H1 (cell line): Measurements from ENCODE around the gene LRRC55. TPM values are rescaled to one million over a fixed set of nuclear protein-coding genes. Genes with fewer than 3 reads are reported as not detected.
A peak's percentile ranks its signal among the peaks of the same experiment; 100 is the strongest.

ENCODE experiments used
- CTCF ChIA-PET: fragments of 300-600 bp; sonication (Branson Sonifier 250); formaldehyde crosslinking; loops from one replicate; lab custom pipeline; 2021; ENCODE audit not compliant: partially characterized antibody; lab: Charles Lee
- POLR2A ChIA-PET: fragments of 300-600 bp; sonication (Branson Sonifier 250); formaldehyde crosslinking; loops from one replicate; lab custom pipeline; 2021; ENCODE audit warnings: inconsistent platforms; ENCODE audit not compliant: partially characterized antibody; lab: Charles Lee
- DNase-seq, 2 experiments: peaks; one replicate each; pipeline versions ENCODE4 v3.0.0 to v3.0.0-alpha.2; 2010 to 2022; ENCODE audit warnings: low spot score in 2 of 2, low read depth in 1 of 2, mixed read lengths in 1 of 2
- FAIRE-seq: peaks from 2 replicates; lab custom pipeline; 2011; peaks lifted over from hg19 to GRCh38; lab: Jason Lieb, UNC
- H2AFZ ChIP-seq: 2 replicates; pipeline ENCODE4 v1.8.1; 2012; ENCODE audit warnings: low read length, inconsistent platforms
- H2AK5ac ChIP-seq: 2 replicates; pipeline ENCODE4 v1.6.1; 2013; ENCODE audit warnings: low read depth, low read length
- H2BK120ac ChIP-seq: replicated peaks from 2 replicates; pipeline ENCODE3; 2013; ENCODE audit warnings: low read depth, low read length, inconsistent platforms
- H2BK12ac ChIP-seq: 2 replicates; pipeline ENCODE4 v1.6.1; 2013; ENCODE audit warnings: low read depth, low read length
- H2BK15ac ChIP-seq: 2 replicates; pipeline ENCODE4 v1.6.1; 2013; ENCODE audit warnings: low read length
- H2BK20ac ChIP-seq: 2 replicates; pipeline ENCODE4 v1.6.1; 2013; ENCODE audit warnings: low read length
- H2BK5ac ChIP-seq: 2 replicates; pipeline ENCODE4 v1.6.1; 2013; ENCODE audit warnings: low read depth, low read length
- H3K14ac ChIP-seq: 2 replicates; pipeline ENCODE4 v1.6.1; 2013; ENCODE audit warnings: inconsistent platforms; ENCODE audit not compliant: insufficient read length
- H3K18ac ChIP-seq: 2 replicates; pipeline ENCODE4 v1.6.1; 2013; ENCODE audit warnings: low read length; ENCODE audit errors: extremely low read depth
- H3K23ac ChIP-seq: 2 replicates; pipeline ENCODE4 v1.6.1; 2013; ENCODE audit warnings: inconsistent platforms; ENCODE audit not compliant: insufficient read length
- H3K23me2 ChIP-seq: 2 replicates; pipeline ENCODE4 v1.6.1; 2013; ENCODE audit warnings: low read depth, low read length
- H3K27ac ChIP-seq: 2 replicates; pipeline ENCODE4 v1.6.1; 2011; ENCODE audit warnings: low read depth, low read length, inconsistent platforms
- H3K27me3 ChIP-seq, 4 experiments: replicated peaks in 1 of 4; 1 replicate in 1 of 4; 2 replicates in 3 of 4; pipeline versions ENCODE4 v1.6.1 to v1.8.1; 2011 to 2013; ENCODE audit warnings: low read length in 3 of 4, mild to moderate bottlenecking in 3 of 4, inconsistent platforms in 2 of 4, mixed read lengths in 2 of 4, moderate library complexity in 1 of 4; ENCODE audit not compliant: control insufficient read depth in 3 of 4, insufficient read depth in 3 of 4; ENCODE audit errors: extremely low read depth in 1 of 4
- H3K36me3 ChIP-seq, 4 experiments: 2 replicates each; pipeline versions ENCODE4 v1.6.1 to v1.8.1; 2011 to 2013; ENCODE audit warnings: mild to moderate bottlenecking in 4 of 4, low read length in 3 of 4, moderate library complexity in 2 of 4, control low read depth in 1 of 4, inconsistent platforms in 1 of 4; ENCODE audit not compliant: insufficient read depth in 4 of 4, control insufficient read depth in 2 of 4
- H3K4ac ChIP-seq: replicated peaks from 2 replicates; pipeline ENCODE3; 2013; ENCODE audit warnings: low read length, low read depth, mixed read lengths, inconsistent platforms; ENCODE audit not compliant: insufficient read length
- H3K4me1 ChIP-seq, 4 experiments: replicated peaks in 1 of 4; 1 replicate in 1 of 4; 2 replicates in 3 of 4; pipeline versions ENCODE4 v1.6.1 to v1.8.1; 2011 to 2013; ENCODE audit warnings: low read length in 3 of 4, inconsistent platforms in 2 of 4, mixed read lengths in 1 of 4; ENCODE audit not compliant: insufficient read depth in 4 of 4, control insufficient read depth in 3 of 4
- H3K4me2 ChIP-seq, 2 experiments: 2 replicates each; pipeline versions ENCODE4 v1.6.1 to v1.8.1; 2011 to 2013; ENCODE audit warnings: low read depth in 2 of 2, low read length in 2 of 2, control low read depth in 1 of 2, inconsistent platforms in 1 of 2, mild to moderate bottlenecking in 1 of 2; ENCODE audit not compliant: insufficient read depth in 1 of 2
- H3K4me3 ChIP-seq, 4 experiments: fragments of 200-600, 300-600 bp in 1 of 4; sonication (generic), shearing (Covaris generic), sonication (Bioruptor Twin) in 1 of 4; 2 replicates each; pipeline versions ENCODE4 v1.5.1 to v1.8.1; 2011 to 2016; ENCODE audit warnings: low read length in 4 of 4, low read depth in 3 of 4, control low read depth in 2 of 4, inconsistent platforms in 2 of 4, mild to moderate bottlenecking in 2 of 4, mixed read lengths in 1 of 4, moderate library complexity in 1 of 4; ENCODE audit not compliant: insufficient read depth in 2 of 4; ENCODE audit errors: extremely low read depth in 1 of 4
- H3K56ac ChIP-seq: replicated peaks from 2 replicates; pipeline ENCODE3; 2013; ENCODE audit warnings: low read depth, mild to moderate bottlenecking, mixed read lengths, low read length, inconsistent platforms; ENCODE audit not compliant: insufficient read length
- H3K79me1 ChIP-seq: 2 replicates; pipeline ENCODE4 v1.6.1; 2013; ENCODE audit warnings: low read depth, low read length, control low read depth
- H3K79me2 ChIP-seq, 2 experiments: 2 replicates each; pipeline versions ENCODE4 v1.6.1 to v1.8.1; 2012 to 2013; ENCODE audit warnings: low read length in 2 of 2, mild to moderate bottlenecking in 2 of 2, inconsistent platforms in 1 of 2; ENCODE audit not compliant: insufficient read depth in 2 of 2, control insufficient read depth in 1 of 2
- H3K9ac ChIP-seq, 4 experiments: replicated peaks in 1 of 4; 1 replicate in 1 of 4; 2 replicates in 3 of 4; pipeline versions ENCODE4 v1.6.1 to v1.8.1; 2011 to 2013; ENCODE audit warnings: low read depth in 3 of 4, low read length in 3 of 4, control low read depth in 2 of 4, mild to moderate bottlenecking in 2 of 4, moderate library complexity in 2 of 4, inconsistent platforms in 1 of 4; ENCODE audit errors: extremely low read depth in 1 of 4
- H3K9me3 ChIP-seq, 2 experiments: 2 replicates each; pipeline versions ENCODE4 v1.6.1 to v1.8.1; 2012 to 2013; ENCODE audit warnings: mild to moderate bottlenecking in 2 of 2, moderate library complexity in 2 of 2, control low read depth in 1 of 2, inconsistent platforms in 1 of 2, low read depth in 1 of 2, low read length in 1 of 2, mixed read lengths in 1 of 2; ENCODE audit not compliant: insufficient read depth in 2 of 2
- H4K20me1 ChIP-seq, 2 experiments: replicated peaks in 1 of 2; 2 replicates each; pipeline versions ENCODE3 to v1.8.1; 2011 to 2013; ENCODE audit warnings: inconsistent platforms in 2 of 2, low read length in 2 of 2, mild to moderate bottlenecking in 1 of 2; ENCODE audit not compliant: insufficient read depth in 2 of 2, control insufficient read depth in 1 of 2
- H4K5ac ChIP-seq: 2 replicates; pipeline ENCODE4 v1.6.1; 2013; ENCODE audit warnings: low read length, low read depth, mixed read lengths, inconsistent platforms; ENCODE audit not compliant: insufficient read length
- H4K8ac ChIP-seq: 2 replicates; pipeline ENCODE4 v1.8.0; 2013; ENCODE audit warnings: mild to moderate bottlenecking, moderate library complexity, low read length, inconsistent platforms; ENCODE audit not compliant: insufficient read depth; ENCODE audit errors: extremely low read depth
- H4K91ac ChIP-seq: replicated peaks from 2 replicates; pipeline ENCODE3; 2013; ENCODE audit warnings: low read length, mixed read lengths, inconsistent platforms; ENCODE audit not compliant: insufficient read length
- EP300 ChIP-seq, 2 experiments: IDR thresholded peaks; 1 replicate in 1 of 2; 2 replicates in 1 of 2; pipeline ENCODE4 v1.6.1; 2011 to 2012; ENCODE audit warnings: low read depth in 2 of 2, low read length in 2 of 2, mild to moderate bottlenecking in 2 of 2, borderline replicate concordance in 1 of 2, inconsistent platforms in 1 of 2, moderate library complexity in 1 of 2
- WGBS, 2 experiments: shearing (Covaris generic) in 1 of 2; methylation state at CpG; one replicate each; pipeline versions ENCODE4 v1.1.6 to v1.1.7; 2013 to 2015; ENCODE audit warnings: low lambda C conversion rate in 2 of 2, mixed read lengths in 2 of 2, inconsistent platforms in 1 of 2, low coverage in 1 of 2, missing lambda C conversion rate in 1 of 2; ENCODE audit not compliant: insufficient replicate concordance in 2 of 2, insufficient coverage in 1 of 2, insufficient read length in 1 of 2; ENCODE audit errors: extremely low coverage in 1 of 2, missing lambda C conversion rate in 1 of 2; 5-methylcytosine and 5-hydroxymethylcytosine counted together
- polyA plus RNA-seq, 7 experiments: library from polyadenylated mRNA; depleted of rRNA in 3 of 7; stranded (reverse) in 5 of 7; unstranded in 2 of 7; fragments of >200 nt in 5 of 7; fragments of 200-250 nt in 2 of 7; gene quantifications; 1 replicate in 5 of 7; 2 replicates in 1 of 7; 4 replicates in 1 of 7; pipeline versions ENCODE4 v1.2.1 to v1.2.3, GENCODE V29; 2011 to 2013; ENCODE audit warnings: missing spikeins in 2 of 7, mixed read lengths in 2 of 7
- total RNA-seq: library from RNA; stranded (reverse); fragmentation: NEBNext Ultra II Directional; extraction: Animal tissue kit (Norgen Biotek cat#: 25700); gene quantifications from 2 replicates; pipeline ENCODE4 v1.2.1, GENCODE V29; 2021
- TF ChIP-seq, protein P1 (sequence below): IDR thresholded peaks from 2 replicates; pipeline ENCODE4 v1.6.1; 2011; ENCODE audit warnings: low read depth, mild to moderate bottlenecking, low read length; ENCODE audit not compliant: insufficient read depth

The LRRC55 gene
- total and polyA plus RNA-seq, 2 of the 8 experiments (the other 6 are each of a cell fraction or from before 2014, with no cell fraction given), result 0.62 to 1.1 TPM

DNA sequence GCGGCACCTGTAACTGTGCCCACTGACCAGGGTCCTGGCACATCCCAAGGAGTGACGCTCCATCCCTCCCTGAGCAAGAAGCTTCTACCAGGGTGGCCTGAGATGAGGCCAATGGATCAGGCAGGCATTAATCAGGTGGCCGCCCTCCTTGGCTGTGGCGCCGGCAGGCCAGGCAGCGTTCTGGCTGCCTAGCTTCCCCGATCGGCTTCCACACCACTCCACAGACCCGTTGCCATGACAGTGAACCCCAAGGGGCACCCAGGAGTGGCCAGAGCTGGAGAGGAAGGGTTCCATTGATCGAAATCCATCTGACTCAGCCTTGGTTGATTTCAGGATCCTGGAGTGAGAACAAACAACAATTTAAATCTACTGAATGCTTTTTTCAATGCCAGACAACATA is 20.5 kb downstream of the LRRC55 start:
- FAIRE-seq, result no peak
- Histone ChIP-seq H3K36me3 (no peaks in the 10 kb centered on the region), H3K14ac (no peak overlapping the region), H3K79me1 (no peaks in the 10 kb centered on the region), H3K18ac (no peak overlapping the region), H3K4ac (peak overlapping the region; percentile 83), H3K4me1 (peaks cover 3 to 16% (median 11%) of the 10 kb centered on the region in 4 experiments; a peak in 5 of 7 replicates), H3K23ac (no peak overlapping the region), H4K91ac (no peak overlapping the region), H2AFZ (no peak overlapping the region), H3K56ac (no peak overlapping the region), H2BK5ac (no peak overlapping the region), H4K5ac (no peak overlapping the region), H2BK15ac (peak overlapping the region; percentile 34; the same call in 1 of the 2 replicates), H4K8ac (no peak overlapping the region), H4K20me1 (no peaks in the 10 kb centered on the region), H3K4me2 (no peak overlapping the region), H3K9me3 (no peaks in the 10 kb centered on the region), H3K23me2 (no peaks in the 10 kb centered on the region; the same call in 1 of the 2 replicates), H2AK5ac (no peak overlapping the region), H2BK12ac (no peak overlapping the region), H3K4me3 (no peak overlapping the region), H3K27ac (no peak overlapping the region), H3K27me3 (no peaks in the 10 kb centered on the region), H3K79me2 (no peaks in the 10 kb centered on the region), H2BK20ac (no peak overlapping the region), H2BK120ac (no peak overlapping the region), H3K9ac (no peak overlapping the region)
- CTCF ChIA-PET, result interaction anchor here (0.6 to 4.5 kb wide), 5 partner anchors 10 to 76 kb away, joined by 3 to 38 read pairs (median 4); no protein-coding TSS in a partner anchor
- POLR2A ChIA-PET, result no interaction called here
- no peak for DNase-seq
- 92% methylated on average over 10 of the region's 10 CpGs; no CpG with 5 or more reads in 1 of the 2 experiments for WGBS, 2 experiments
- no peak for TF ChIP-seq EP300 (IDR thresholded peaks at IDR 0.05; ENCODE audit: borderline replicate concordance in 1 of 2, low read depth in 2 of 2, low read length in 2 of 2)
- TF ChIP-seq, protein P1, sequence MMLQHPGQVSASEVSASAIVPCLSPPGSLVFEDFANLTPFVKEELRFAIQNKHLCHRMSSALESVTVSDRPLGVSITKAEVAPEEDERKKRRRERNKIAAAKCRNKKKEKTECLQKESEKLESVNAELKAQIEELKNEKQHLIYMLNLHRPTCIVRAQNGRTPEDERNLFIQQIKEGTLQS, result no peak
